DOHH2 (cell line): ENCODE results near the gene PCP2.

Experiments used
- H3F3A ChIP-seq: fragments of 200-600 bp; sonication (generic), shearing (Covaris generic); 2 replicates; pipeline ENCODE4 v1.6.0; 2016; ENCODE audit warnings: antibody characterized with exemption, mild to moderate bottlenecking; ENCODE audit not compliant: control insufficient read depth, insufficient read depth
- H3K27ac ChIP-seq: fragments of 200-600 bp; sonication (generic); 2 replicates; pipeline ENCODE4 v1.5.1; 2014; ENCODE audit warnings: low read depth, mild to moderate bottlenecking, low read length, moderate library complexity
- H3K27me3 ChIP-seq: fragments of 200-600 bp; sonication (generic); 2 replicates; pipeline ENCODE4 v1.6.1; 2014; ENCODE audit warnings: mild to moderate bottlenecking, low read length, mixed read lengths; ENCODE audit not compliant: control insufficient read depth
- H3K36me3 ChIP-seq: fragments of 200-600 bp; sonication (generic); 2 replicates; pipeline ENCODE4 v1.6.1; 2014; ENCODE audit warnings: mild to moderate bottlenecking, low read length, moderate library complexity, mixed read lengths; ENCODE audit not compliant: control insufficient read depth
- H3K4me1 ChIP-seq: fragments of 200-600 bp; sonication (generic); 2 replicates; pipeline ENCODE4 v1.6.1; 2014; ENCODE audit warnings: mild to moderate bottlenecking, low read length, mixed read lengths; ENCODE audit not compliant: control insufficient read depth
- H3K4me2 ChIP-seq: fragments of 200-600 bp; sonication (generic); 2 replicates; pipeline ENCODE4 v1.6.0; 2014; ENCODE audit warnings: mild to moderate bottlenecking, low read length, moderate library complexity
- H3K4me3 ChIP-seq: fragments of 200-600 bp; sonication (generic); 2 replicates; pipeline ENCODE4 v1.5.1; 2014; ENCODE audit warnings: mild to moderate bottlenecking, low read length, mixed read lengths
- H3K79me2 ChIP-seq: fragments of 200-600 bp; sonication (generic); 2 replicates; pipeline ENCODE4 v1.6.1; 2014; ENCODE audit warnings: mild to moderate bottlenecking, low read length, mixed read lengths; ENCODE audit not compliant: control insufficient read depth
- H3K9me2 ChIP-seq: fragments of 200-600 bp; sonication (generic); replicated peaks from 2 replicates; pipeline ENCODE4 v1.6.1; 2014; ENCODE audit warnings: mild to moderate bottlenecking, low read length, mixed read lengths; ENCODE audit not compliant: control insufficient read depth
- H3K9me3 ChIP-seq: fragments of 200-600 bp; sonication (generic); 2 replicates; pipeline ENCODE4 v1.6.1; 2014; ENCODE audit warnings: antibody characterized with exemption, low read length, mixed read lengths; ENCODE audit not compliant: control insufficient read depth, insufficient read depth
- H4K20me1 ChIP-seq: fragments of 200-600 bp; sonication (generic); 2 replicates; pipeline ENCODE4 v1.6.0; 2014; ENCODE audit warnings: low read depth, mild to moderate bottlenecking, antibody characterized with exemption, low read length, moderate library complexity; ENCODE audit not compliant: control insufficient read depth, insufficient read depth
- EZH2phosphoT487 ChIP-seq: fragments of 200-600 bp; sonication (generic); IDR thresholded peaks from 2 replicates; pipeline ENCODE4 v1.6.1; 2017; ENCODE audit warnings: borderline replicate concordance, mild to moderate bottlenecking, antibody characterized with exemption, low read length, moderate library complexity, mixed read lengths
- TF ChIP-seq, protein P1 (sequence below): fragments of 200-600 bp; sonication (generic); IDR thresholded peaks from one replicate; pipeline ENCODE4 v1.5.1; 2014; ENCODE audit warnings: antibody characterized with exemption, mild to moderate bottlenecking, low read depth, low read length; ENCODE audit not compliant: poor library complexity, severe bottlenecking

The PCP2 gene

DNA sequence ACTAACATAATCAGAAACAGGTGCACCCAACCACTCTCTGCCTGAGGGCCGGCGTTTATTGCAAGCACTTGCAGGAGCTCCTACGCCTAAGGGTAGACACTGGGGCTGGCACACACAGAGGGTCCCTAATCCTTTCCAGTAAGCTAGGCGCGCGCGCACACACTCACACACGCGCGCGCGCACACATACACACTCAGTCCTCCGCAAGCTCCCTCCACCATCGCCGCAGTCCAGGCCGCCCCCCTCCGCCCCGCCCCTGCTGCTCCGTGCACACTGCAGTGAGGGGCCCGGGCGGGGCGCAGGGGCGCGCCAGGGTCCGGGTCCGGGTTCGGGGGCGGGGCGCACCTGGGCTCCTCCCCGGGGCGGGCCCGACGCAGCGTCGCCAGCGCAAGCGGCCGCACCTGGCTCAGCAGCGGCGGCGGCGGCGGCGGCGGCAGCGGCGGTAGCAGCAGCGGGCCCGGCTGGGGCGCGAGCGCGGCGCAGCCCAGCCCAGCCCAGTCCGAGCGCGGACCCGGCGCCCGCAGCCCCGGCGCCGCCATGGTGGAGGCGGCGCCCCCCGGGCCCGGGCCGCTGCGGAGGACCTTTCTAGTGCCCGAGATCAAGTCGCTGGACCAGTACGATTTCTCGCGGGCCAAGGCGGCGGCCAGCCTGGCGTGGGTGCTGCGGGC, 37.9 kb downstream of the PCP2 start, which contains the start of gene CAMSAP3:
CAMSAP3 (plus strand) TSS at position 398 of the 668 bp plus-strand sequence; CDS start at position 538, 140 bp downstream.
- H3K27ac ChIP-seq = no peak within 1 kb of the TSS
- TF ChIP-seq, protein P1, sequence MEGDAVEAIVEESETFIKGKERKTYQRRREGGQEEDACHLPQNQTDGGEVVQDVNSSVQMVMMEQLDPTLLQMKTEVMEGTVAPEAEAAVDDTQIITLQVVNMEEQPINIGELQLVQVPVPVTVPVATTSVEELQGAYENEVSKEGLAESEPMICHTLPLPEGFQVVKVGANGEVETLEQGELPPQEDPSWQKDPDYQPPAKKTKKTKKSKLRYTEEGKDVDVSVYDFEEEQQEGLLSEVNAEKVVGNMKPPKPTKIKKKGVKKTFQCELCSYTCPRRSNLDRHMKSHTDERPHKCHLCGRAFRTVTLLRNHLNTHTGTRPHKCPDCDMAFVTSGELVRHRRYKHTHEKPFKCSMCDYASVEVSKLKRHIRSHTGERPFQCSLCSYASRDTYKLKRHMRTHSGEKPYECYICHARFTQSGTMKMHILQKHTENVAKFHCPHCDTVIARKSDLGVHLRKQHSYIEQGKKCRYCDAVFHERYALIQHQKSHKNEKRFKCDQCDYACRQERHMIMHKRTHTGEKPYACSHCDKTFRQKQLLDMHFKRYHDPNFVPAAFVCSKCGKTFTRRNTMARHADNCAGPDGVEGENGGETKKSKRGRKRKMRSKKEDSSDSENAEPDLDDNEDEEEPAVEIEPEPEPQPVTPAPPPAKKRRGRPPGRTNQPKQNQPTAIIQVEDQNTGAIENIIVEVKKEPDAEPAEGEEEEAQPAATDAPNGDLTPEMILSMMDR = no peak
- no peak for TF ChIP-seq EZH2phosphoT487
- H3K79me2 ChIP-seq = no peaks in the 10 kb centered on the region
- peaks cover 17% of the 10 kb centered on the region for H3K27me3 ChIP-seq
- no peaks in the 10 kb centered on the region for H3K9me2 ChIP-seq
- H3K4me2 ChIP-seq = peak within 1 kb of the TSS; percentile 72
- H3F3A ChIP-seq = no peaks in the 10 kb centered on the region
- H3K4me1 ChIP-seq = peaks cover 6% of the 10 kb centered on the region
- H3K4me3 ChIP-seq = peak within 1 kb of the TSS; percentile 63
- no peaks in the 10 kb centered on the region for H4K20me1 ChIP-seq
- no peaks in the 10 kb centered on the region for H3K9me3 ChIP-seq
- no peaks in the 10 kb centered on the region for H3K36me3 ChIP-seq

DNA sequence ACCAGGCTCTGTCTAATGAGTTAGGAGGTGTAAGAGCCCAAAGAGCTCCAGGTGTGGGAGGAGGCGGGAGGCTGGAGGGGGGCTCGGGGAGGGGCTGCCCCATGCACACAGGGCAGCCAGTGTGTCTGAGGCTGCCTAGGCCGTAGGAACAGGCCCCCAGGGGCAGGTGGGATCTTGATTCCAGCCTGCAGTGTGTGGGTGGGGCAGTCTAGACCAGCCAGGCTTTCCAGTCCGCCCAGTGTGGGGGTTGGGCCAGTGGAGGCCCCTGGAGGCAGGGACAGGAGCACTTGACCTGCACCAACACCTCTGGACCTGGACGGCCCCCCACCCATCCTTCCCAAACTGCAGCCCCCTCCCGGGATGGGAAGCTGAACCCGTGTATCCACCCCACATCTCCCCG, 43.3 kb downstream of the PCP2 start:
- no peaks in the 10 kb centered on the region for H3K79me2 ChIP-seq
- H3K4me1 ChIP-seq = no peaks in the 10 kb centered on the region; the same call in 1 of the 2 replicates
- peaks cover under 1% of the 10 kb centered on the region; the same call in 1 of the 2 replicates for H3K27me3 ChIP-seq
- H3F3A ChIP-seq = no peaks in the 10 kb centered on the region
- no peak for TF ChIP-seq EZH2phosphoT487
- TF ChIP-seq, protein P1 = no peak
- no peaks in the 10 kb centered on the region for H3K9me3 ChIP-seq
- H3K27ac ChIP-seq = no peak overlapping the region
- H3K4me3 ChIP-seq = no peak overlapping the region
- no peaks in the 10 kb centered on the region for H4K20me1 ChIP-seq
- no peak overlapping the region for H3K4me2 ChIP-seq
- no peaks in the 10 kb centered on the region for H3K36me3 ChIP-seq
- H3K9me2 ChIP-seq = no peaks in the 10 kb centered on the region

DNA sequence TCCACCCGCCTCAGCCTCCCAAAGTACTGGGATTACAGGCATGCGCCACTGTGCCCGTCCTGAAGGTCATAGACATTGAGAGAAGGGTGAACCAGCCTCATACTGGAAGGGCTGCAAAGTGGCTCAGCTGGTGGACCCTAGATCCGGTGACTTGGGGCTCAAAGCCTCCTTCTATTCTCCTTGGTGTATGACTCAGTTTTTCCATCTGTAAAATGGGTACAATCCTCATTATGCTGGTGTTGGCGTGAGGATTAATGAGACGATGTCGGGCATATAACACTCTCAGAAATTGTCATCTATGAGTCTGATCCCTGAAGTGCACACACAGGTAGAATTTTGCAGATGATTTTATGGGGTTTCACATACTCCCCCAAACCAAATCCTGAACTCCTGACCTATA, 43.7 kb downstream of the PCP2 start:
- H3K36me3 ChIP-seq = no peaks in the 10 kb centered on the region
- H3K4me2 ChIP-seq = no peak overlapping the region
- no peak overlapping the region for H3K27ac ChIP-seq
- H3K27me3 ChIP-seq = no peaks in the 10 kb centered on the region
- no peaks in the 10 kb centered on the region for H3K9me2 ChIP-seq
- no peaks in the 10 kb centered on the region for H4K20me1 ChIP-seq
- no peaks in the 10 kb centered on the region for H3F3A ChIP-seq
- TF ChIP-seq EZH2phosphoT487 = no peak
- TF ChIP-seq, protein P1 = no peak
- no peaks in the 10 kb centered on the region for H3K9me3 ChIP-seq
- H3K4me3 ChIP-seq = no peak overlapping the region
- H3K79me2 ChIP-seq = no peaks in the 10 kb centered on the region
- no peaks in the 10 kb centered on the region for H3K4me1 ChIP-seq
